ENCODE measurements around the gene GCNT2. TPM values are rescaled to one million over a fixed set of nuclear protein-coding genes. Genes with fewer than 3 reads are reported as not detected.
"Not testable (repeated sequence)": the region's sequence is repeated elsewhere in the genome, so short reads cannot be mapped to it uniquely, and the experiment has no call there.

GCNT2 gene
- polyA plus RNA-seq, 3 donors = 3.5 to 10.0 (median 4.3) TPM

DNA sequence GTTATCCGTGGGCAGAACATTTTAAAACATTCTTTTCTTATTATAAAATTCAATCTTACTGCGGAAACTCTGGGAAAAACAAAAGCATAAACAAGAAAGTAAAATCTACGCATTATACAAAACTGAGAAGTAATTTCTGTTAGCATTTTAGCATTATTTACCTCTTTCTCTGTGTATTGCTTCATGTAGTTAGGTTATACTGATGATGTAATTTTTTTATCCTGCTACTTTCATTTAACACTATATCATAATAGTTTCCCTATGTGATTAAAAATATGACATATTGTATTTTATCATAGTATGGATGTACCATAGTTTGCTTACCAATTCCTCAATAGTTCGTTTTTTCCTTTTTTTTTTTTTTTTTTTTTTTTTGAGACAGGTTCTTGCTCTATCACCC, 4.2 kb upstream of the GCNT2 start:
- no peaks in the 10 kb centered on the region for H3K9me3 ChIP-seq (replicated peaks in 1 of 2; ENCODE audit: control insufficient read depth in 1 of 2, insufficient read depth in 1 of 2, low read length in 2 of 2)
- H3K27ac ChIP-seq (ENCODE audit: low read depth in 1 of 2, low read length in 2 of 2) = peak overlapping the region in 1 of 2 donors; percentile 9
- H3K4me3 ChIP-seq (replicated peaks in 1 of 3; ENCODE audit: low read depth in 2 of 3, low read length in 3 of 3) = no peak overlapping the region
- Mint-ChIP-seq H3K27ac (peak overlapping the region in 4 of 7 donors; percentile 65 to 84 (median 71)), H3K36me3 (no peaks in the 10 kb centered on the region), H3K9me3 (no peaks in the 10 kb centered on the region), H3K4me1 (peaks cover 42% of the 10 kb centered on the region), H3K27me3 (ENCODE audit: low read depth in 3 of 3) (no peaks in the 10 kb centered on the region), H3K4me3 (no peak overlapping the region)
- no peaks in the 10 kb centered on the region for H3K79me2 ChIP-seq (ENCODE audit: insufficient read depth, low read length)
- no peaks in the 10 kb centered on the region for H3K36me3 ChIP-seq (replicated peaks in 1 of 2; ENCODE audit: control insufficient read depth in 1 of 2, insufficient read depth in 2 of 2, low read length in 2 of 2)
- WGBS (ENCODE audit: insufficient coverage) = no CpG with 5 or more reads among the region's 4 CpGs
- no peak overlapping the region for H3K9ac ChIP-seq (ENCODE audit: insufficient read depth, low read length, poor library complexity, severe bottlenecking)
- DNase-seq = peak in 1 of 3 donors; percentile 31
- TF ChIP-seq, protein P1, sequence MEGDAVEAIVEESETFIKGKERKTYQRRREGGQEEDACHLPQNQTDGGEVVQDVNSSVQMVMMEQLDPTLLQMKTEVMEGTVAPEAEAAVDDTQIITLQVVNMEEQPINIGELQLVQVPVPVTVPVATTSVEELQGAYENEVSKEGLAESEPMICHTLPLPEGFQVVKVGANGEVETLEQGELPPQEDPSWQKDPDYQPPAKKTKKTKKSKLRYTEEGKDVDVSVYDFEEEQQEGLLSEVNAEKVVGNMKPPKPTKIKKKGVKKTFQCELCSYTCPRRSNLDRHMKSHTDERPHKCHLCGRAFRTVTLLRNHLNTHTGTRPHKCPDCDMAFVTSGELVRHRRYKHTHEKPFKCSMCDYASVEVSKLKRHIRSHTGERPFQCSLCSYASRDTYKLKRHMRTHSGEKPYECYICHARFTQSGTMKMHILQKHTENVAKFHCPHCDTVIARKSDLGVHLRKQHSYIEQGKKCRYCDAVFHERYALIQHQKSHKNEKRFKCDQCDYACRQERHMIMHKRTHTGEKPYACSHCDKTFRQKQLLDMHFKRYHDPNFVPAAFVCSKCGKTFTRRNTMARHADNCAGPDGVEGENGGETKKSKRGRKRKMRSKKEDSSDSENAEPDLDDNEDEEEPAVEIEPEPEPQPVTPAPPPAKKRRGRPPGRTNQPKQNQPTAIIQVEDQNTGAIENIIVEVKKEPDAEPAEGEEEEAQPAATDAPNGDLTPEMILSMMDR (IDR thresholded peaks at IDR 0.05) = no peak
- intact Hi-C loops (cut with micrococcal nuclease) = loop anchor here in 1 of 2 donors (10.0 kb wide), 1 partner anchor 178 kb away; the partner anchor contains the start of genes C6orf52 and PAK1IP1
- no peaks in the 10 kb centered on the region for H3K27me3 ChIP-seq (ENCODE audit: control insufficient read depth in 2 of 2, insufficient read depth in 2 of 2, low read length in 2 of 2)
- H4K20me1 ChIP-seq (ENCODE audit: insufficient read depth, low read length) = no peaks in the 10 kb centered on the region
- peaks cover 47 to 51% of the 10 kb centered on the region in 2 donors for H3K4me1 ChIP-seq (ENCODE audit: control insufficient read depth in 1 of 2, insufficient read depth in 2 of 2, low read length in 2 of 2)
- no peak overlapping the region for H2AFZ ChIP-seq (ENCODE audit: insufficient read depth, low read depth, low read length, poor library complexity, severe bottlenecking)
- H3K4me2 ChIP-seq (replicated peaks; ENCODE audit: extremely low read depth, low read length, poor library complexity, severe bottlenecking) = no peak overlapping the region

DNA sequence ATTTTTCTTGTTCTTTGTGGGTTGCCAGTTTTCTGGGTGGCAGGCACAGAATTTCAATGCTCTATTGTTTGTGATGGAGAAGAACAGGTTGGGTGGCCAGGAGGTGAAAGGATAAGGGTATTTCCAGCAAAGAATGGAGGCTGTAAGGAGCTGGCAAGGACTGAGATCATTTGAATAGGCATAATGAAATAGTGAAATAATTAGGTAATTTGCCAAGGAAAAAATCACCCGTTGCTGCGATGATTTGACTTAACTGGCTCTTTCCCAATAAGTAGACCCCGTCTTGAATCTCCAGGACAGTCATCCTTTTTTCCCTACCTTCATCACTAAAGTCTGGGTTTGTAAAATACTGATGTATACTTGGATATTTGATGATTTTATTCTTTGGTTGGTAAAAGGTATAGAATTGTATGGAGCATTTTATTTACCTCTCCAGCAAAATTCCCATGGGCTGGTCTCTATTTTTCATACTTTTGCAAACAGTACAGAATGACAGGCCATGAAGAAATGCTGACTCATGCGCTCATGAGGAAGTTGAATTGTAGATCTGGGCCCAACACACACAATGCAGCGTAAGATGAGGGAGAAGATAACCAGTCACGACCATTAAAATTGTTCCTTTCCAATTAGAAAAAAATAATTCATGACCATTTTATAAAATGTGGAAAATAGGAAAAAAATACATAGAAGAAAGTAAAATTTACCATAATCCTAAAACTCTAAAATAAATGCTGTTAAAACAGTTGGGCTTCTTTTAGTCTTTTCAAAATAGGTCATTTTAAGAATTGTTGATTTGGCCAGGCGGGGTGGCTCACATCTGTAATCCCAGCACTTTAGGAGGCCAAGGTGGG, 2.4 kb upstream of the GCNT2 start:
- Histone ChIP-seq H2AFZ (ENCODE audit: insufficient read depth, low read depth, low read length, poor library complexity, severe bottlenecking) (peak overlapping the region; percentile 37), H3K79me2 (ENCODE audit: insufficient read depth, low read length) (no peaks in the 10 kb centered on the region), H3K36me3 (replicated peaks in 1 of 2; ENCODE audit: control insufficient read depth in 1 of 2, insufficient read depth in 2 of 2, low read length in 2 of 2) (no peaks in the 10 kb centered on the region), H3K9me3 (replicated peaks in 1 of 2; ENCODE audit: control insufficient read depth in 1 of 2, insufficient read depth in 1 of 2, low read length in 2 of 2) (no peaks in the 10 kb centered on the region), H3K27ac (ENCODE audit: low read depth in 1 of 2, low read length in 2 of 2) (peak overlapping the region; percentile 81 to 84), H3K4me2 (replicated peaks; ENCODE audit: extremely low read depth, low read length, poor library complexity, severe bottlenecking) (peak overlapping the region; percentile 17), H3K4me1 (ENCODE audit: control insufficient read depth in 1 of 2, insufficient read depth in 2 of 2, low read length in 2 of 2) (peaks cover 48 to 60% of the 10 kb centered on the region in 2 donors), H3K27me3 (ENCODE audit: control insufficient read depth in 2 of 2, insufficient read depth in 2 of 2, low read length in 2 of 2) (no peaks in the 10 kb centered on the region), H3K4me3 (replicated peaks in 1 of 3; ENCODE audit: low read depth in 2 of 3, low read length in 3 of 3) (peak overlapping the region in 1 of 3 experiments; percentile 41), H4K20me1 (ENCODE audit: insufficient read depth, low read length) (no peaks in the 10 kb centered on the region), H3K9ac (ENCODE audit: insufficient read depth, low read length, poor library complexity, severe bottlenecking) (no peak overlapping the region)
- H3K36me3 Mint-ChIP-seq = no peaks in the 10 kb centered on the region
- TF ChIP-seq, protein P1 (IDR thresholded peaks at IDR 0.05) = no peak
- WGBS (ENCODE audit: insufficient coverage) = no CpG with 5 or more reads among the region's 7 CpGs
- intact Hi-C loops (cut with micrococcal nuclease) = loop anchor here in 1 of 2 donors (10.0 kb wide), 1 partner anchor 176 kb away; the partner anchor contains the start of genes C6orf52 and PAK1IP1
- H3K9me3 Mint-ChIP-seq = no peaks in the 10 kb centered on the region
- peak overlapping the region in 1 of 2 donors; percentile 53 for H3K4me3 Mint-ChIP-seq
- peaks cover 0 to 2% (median 0%) of the 10 kb centered on the region in 3 donors for H3K27me3 Mint-ChIP-seq (ENCODE audit: low read depth in 3 of 3)
- peak overlapping the region; percentile 93 to 99 (median 98) for H3K27ac Mint-ChIP-seq
- H3K4me1 Mint-ChIP-seq = peaks cover 47% of the 10 kb centered on the region
- peak; percentile 71 to 90 (median 83) for DNase-seq

DNA sequence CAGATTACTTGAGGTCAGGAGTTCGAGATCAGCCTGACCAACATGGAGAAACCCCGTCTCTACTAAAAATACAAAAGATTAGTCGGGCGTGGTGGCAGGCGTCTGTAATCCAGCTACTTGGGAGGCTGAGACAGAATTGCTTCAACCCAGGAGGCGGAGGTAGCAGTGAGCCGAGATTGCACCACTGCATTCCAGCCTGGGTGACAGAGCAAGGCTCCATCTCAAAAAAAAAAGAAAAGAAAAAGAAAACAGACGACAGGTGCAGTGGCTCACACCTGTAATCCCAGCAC, 1.8 kb upstream of the GCNT2 start:
- Histone ChIP-seq H3K4me1 (ENCODE audit: control insufficient read depth in 1 of 2, insufficient read depth in 2 of 2, low read length in 2 of 2) (peaks cover 51 to 65% of the 10 kb centered on the region in 2 donors), H3K4me3 (replicated peaks in 1 of 3; ENCODE audit: low read depth in 2 of 3, low read length in 3 of 3) (peak overlapping the region in 1 of 3 experiments; percentile 41), H3K27ac (ENCODE audit: low read depth in 1 of 2, low read length in 2 of 2) (peak overlapping the region; percentile 81 to 84), H3K4me2 (replicated peaks; ENCODE audit: extremely low read depth, low read length, poor library complexity, severe bottlenecking) (peak overlapping the region; percentile 17), H2AFZ (ENCODE audit: insufficient read depth, low read depth, low read length, poor library complexity, severe bottlenecking) (peak overlapping the region; percentile 37)
- H3K9me3 ChIP-seq (replicated peaks in 1 of 2; ENCODE audit: control insufficient read depth in 1 of 2, insufficient read depth in 1 of 2, low read length in 2 of 2); H3K9ac ChIP-seq (ENCODE audit: insufficient read depth, low read length, poor library complexity, severe bottlenecking); H3K27me3 Mint-ChIP-seq (ENCODE audit: low read depth in 3 of 3); H3K36me3 ChIP-seq (replicated peaks in 1 of 2; ENCODE audit: control insufficient read depth in 1 of 2, insufficient read depth in 2 of 2, low read length in 2 of 2); H3K9me3 Mint-ChIP-seq; H4K20me1 ChIP-seq (ENCODE audit: insufficient read depth, low read length); H3K36me3 Mint-ChIP-seq; H3K79me2 ChIP-seq (ENCODE audit: insufficient read depth, low read length); H3K27me3 ChIP-seq (ENCODE audit: control insufficient read depth in 2 of 2, insufficient read depth in 2 of 2, low read length in 2 of 2): not testable (repeated sequence)
- Mint-ChIP-seq H3K27ac (peak overlapping the region; percentile 93 to 99 (median 98)), H3K4me1 (peaks cover 53% of the 10 kb centered on the region), H3K4me3 (peak overlapping the region in 1 of 2 donors; percentile 53)
- DNase-seq = peak in 2 of 3 donors; percentile 34 to 41
- 10% methylated on average over 2 of the region's 8 CpGs for WGBS (ENCODE audit: insufficient coverage)
- intact Hi-C loops (cut with micrococcal nuclease) = loop anchor here in 1 of 2 donors (10.0 kb wide), 1 partner anchor 175 kb away; the partner anchor contains the start of genes C6orf52 and PAK1IP1
